Parathyroid adenoma (tissue), 2 donors: ENCODE measurements around the gene TAOK3.

ENCODE experiments used
- H2AFZ ChIP-seq: fragments of 300-600 bp; sonication (generic); one replicate; pipeline ENCODE4 v1.7.0; 2017; ENCODE audit warnings: antibody characterized with exemption, mild to moderate bottlenecking
- H3K27ac ChIP-seq: fragments of 300-600 bp; sonication (generic); one replicate; pipeline ENCODE4 v1.7.0; 2017
- H3K27me3 ChIP-seq: fragments of 300-600 bp; sonication (generic); one replicate; pipeline ENCODE4 v1.7.0; 2017; ENCODE audit warnings: low read length; ENCODE audit not compliant: control insufficient read depth, insufficient read depth
- H3K36me3 ChIP-seq: fragments of 300-600 bp; sonication (generic); one replicate; pipeline ENCODE4 v1.7.0; 2017; ENCODE audit warnings: low read length; ENCODE audit not compliant: control insufficient read depth, insufficient read depth
- H3K4me1 ChIP-seq: fragments of 300-600 bp; sonication (generic); one replicate; pipeline ENCODE4 v1.7.0; 2017; ENCODE audit warnings: control low read depth
- H3K4me2 ChIP-seq: fragments of 300-600 bp; sonication (generic); one replicate; pipeline ENCODE4 v1.7.0; 2017; ENCODE audit warnings: low read length
- H3K4me3 ChIP-seq: fragments of 300-600 bp; sonication (generic); one replicate; pipeline ENCODE4 v1.7.0; 2017; ENCODE audit warnings: low read depth, low read length
- H3K79me2 ChIP-seq: fragments of 300-600 bp; sonication (generic); one replicate; pipeline ENCODE4 v1.7.0; 2017; ENCODE audit warnings: control low read depth
- H3K9ac ChIP-seq: fragments of 300-600 bp; sonication (generic); one replicate; pipeline ENCODE4 v1.7.0; 2017; ENCODE audit warnings: mild to moderate bottlenecking
- H3K9me3 ChIP-seq: fragments of 300-600 bp; sonication (generic); one replicate; pipeline ENCODE4 v1.7.0; 2017; ENCODE audit warnings: low read length; ENCODE audit not compliant: control insufficient read depth
- TF ChIP-seq, protein P1 (sequence below): fragments of 300-600 bp; sonication (generic); IDR thresholded peaks from one replicate; pipeline ENCODE4 v1.7.0; 2017; ENCODE audit warnings: antibody characterized with exemption, mild to moderate bottlenecking
- donor health status: primary hyperparathyroidism.

Gene TAOK3

DNA sequence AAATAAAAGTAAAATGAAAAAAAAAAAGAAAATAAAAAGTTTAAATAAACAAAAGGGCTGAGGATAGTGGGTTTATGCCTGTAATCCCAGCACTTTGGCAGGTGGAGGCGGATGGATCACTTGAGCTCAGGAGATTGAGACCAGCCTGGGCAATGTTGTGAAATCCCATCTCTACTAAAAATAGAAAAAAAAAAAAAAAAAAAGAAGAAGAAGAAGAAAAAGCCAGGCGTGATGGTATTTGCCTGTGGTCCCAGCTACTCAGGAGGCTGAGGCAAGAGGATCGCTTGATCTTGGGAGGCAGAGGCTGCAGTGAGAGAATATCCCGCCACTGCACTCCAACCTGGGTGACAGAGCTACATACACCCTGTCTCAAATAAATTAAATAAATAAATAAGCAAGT is 3.9 kb downstream of the TAOK3 start:
- H3K36me3 ChIP-seq = no peaks in the 10 kb centered on the region
- H2AFZ ChIP-seq = no peak overlapping the region
- H3K4me1 ChIP-seq = peaks cover 4% of the 10 kb centered on the region
- no peak overlapping the region for H3K27ac ChIP-seq
- no peaks in the 10 kb centered on the region for H3K9me3 ChIP-seq
- TF ChIP-seq, protein P1, sequence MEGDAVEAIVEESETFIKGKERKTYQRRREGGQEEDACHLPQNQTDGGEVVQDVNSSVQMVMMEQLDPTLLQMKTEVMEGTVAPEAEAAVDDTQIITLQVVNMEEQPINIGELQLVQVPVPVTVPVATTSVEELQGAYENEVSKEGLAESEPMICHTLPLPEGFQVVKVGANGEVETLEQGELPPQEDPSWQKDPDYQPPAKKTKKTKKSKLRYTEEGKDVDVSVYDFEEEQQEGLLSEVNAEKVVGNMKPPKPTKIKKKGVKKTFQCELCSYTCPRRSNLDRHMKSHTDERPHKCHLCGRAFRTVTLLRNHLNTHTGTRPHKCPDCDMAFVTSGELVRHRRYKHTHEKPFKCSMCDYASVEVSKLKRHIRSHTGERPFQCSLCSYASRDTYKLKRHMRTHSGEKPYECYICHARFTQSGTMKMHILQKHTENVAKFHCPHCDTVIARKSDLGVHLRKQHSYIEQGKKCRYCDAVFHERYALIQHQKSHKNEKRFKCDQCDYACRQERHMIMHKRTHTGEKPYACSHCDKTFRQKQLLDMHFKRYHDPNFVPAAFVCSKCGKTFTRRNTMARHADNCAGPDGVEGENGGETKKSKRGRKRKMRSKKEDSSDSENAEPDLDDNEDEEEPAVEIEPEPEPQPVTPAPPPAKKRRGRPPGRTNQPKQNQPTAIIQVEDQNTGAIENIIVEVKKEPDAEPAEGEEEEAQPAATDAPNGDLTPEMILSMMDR = no peak
- H3K9ac ChIP-seq = no peak overlapping the region
- no peaks in the 10 kb centered on the region for H3K27me3 ChIP-seq
- no peak overlapping the region for H3K4me2 ChIP-seq
- H3K79me2 ChIP-seq = peaks cover 14% of the 10 kb centered on the region
- no peak overlapping the region for H3K4me3 ChIP-seq

DNA sequence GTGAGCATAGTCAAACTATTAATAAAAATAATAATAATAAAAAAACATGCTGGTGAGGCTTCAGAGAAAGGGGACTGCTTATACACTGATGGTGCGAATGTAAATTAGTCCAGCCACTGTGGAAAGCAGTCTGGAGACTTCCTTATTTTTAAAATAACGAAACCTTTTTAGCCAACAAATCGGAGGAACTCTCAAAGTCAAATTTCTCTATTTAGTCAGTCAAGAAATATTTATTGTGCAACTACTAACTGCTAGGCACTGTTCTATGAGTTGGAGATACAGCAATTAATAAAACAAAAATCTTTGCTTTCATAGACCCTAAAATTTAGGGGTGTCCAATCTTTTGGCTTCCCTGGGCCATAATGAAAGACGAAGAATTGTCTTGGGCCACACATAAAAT is 10.8 kb downstream of the TAOK3 start:
- peaks cover 3% of the 10 kb centered on the region for H3K4me1 ChIP-seq
- TF ChIP-seq, protein P1 = no peak
- H3K27ac ChIP-seq = no peak overlapping the region
- no peaks in the 10 kb centered on the region for H3K9me3 ChIP-seq
- no peak overlapping the region for H3K9ac ChIP-seq
- H3K4me3 ChIP-seq = no peak overlapping the region
- no peaks in the 10 kb centered on the region for H3K27me3 ChIP-seq
- H3K36me3 ChIP-seq = no peaks in the 10 kb centered on the region
- H2AFZ ChIP-seq = no peak overlapping the region
- peaks cover 2% of the 10 kb centered on the region for H3K79me2 ChIP-seq
- H3K4me2 ChIP-seq = no peak overlapping the region

DNA sequence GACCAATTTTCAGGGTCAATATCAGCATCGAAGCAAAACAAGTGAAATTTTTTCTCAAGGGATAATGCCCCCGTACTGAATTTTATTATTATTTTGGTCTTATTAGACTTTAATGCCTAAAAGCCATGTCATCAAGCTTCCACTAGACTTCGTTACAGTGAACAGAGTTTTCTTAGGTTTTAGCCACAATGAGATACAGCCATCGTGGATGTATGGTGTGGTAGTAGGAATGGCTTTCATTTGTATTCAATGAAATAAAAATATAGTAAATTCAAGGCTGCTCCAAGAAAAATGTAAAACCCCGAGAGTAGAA is 11.7 kb downstream of the TAOK3 start:
- Histone ChIP-seq H2AFZ (no peak overlapping the region), H3K36me3 (no peaks in the 10 kb centered on the region), H3K4me2 (no peak overlapping the region), H3K27ac (no peak overlapping the region), H3K4me3 (no peak overlapping the region), H3K4me1 (peaks cover 3% of the 10 kb centered on the region), H3K9ac (no peak overlapping the region), H3K79me2 (peaks cover 2% of the 10 kb centered on the region), H3K27me3 (no peaks in the 10 kb centered on the region), H3K9me3 (no peaks in the 10 kb centered on the region)
- TF ChIP-seq, protein P1 = no peak

DNA sequence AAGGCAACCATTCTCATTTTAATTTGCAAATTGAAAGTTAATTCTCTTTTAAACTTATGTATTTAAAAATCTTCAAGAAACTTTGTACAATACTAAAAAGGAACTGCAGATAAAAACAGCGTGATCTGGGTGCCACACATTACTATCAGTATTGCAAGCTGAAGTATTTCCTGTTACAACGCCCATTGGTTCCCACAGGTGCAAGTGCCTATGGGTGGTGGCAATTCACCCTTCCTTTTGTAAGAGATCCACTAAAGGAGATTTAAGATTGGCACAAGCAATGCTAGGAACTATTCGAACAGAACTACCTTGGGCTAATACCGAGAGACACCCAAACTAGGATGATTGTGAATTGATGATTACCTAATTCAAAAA is 13.2 kb downstream of the TAOK3 start:
- H3K9ac ChIP-seq = no peak overlapping the region
- no peak overlapping the region for H3K27ac ChIP-seq
- peaks cover 3% of the 10 kb centered on the region for H3K4me1 ChIP-seq
- no peak overlapping the region for H3K4me3 ChIP-seq
- H3K36me3 ChIP-seq = no peaks in the 10 kb centered on the region
- H2AFZ ChIP-seq = no peak overlapping the region
- TF ChIP-seq, protein P1 = no peak
- no peaks in the 10 kb centered on the region for H3K9me3 ChIP-seq
- no peak overlapping the region for H3K4me2 ChIP-seq
- peaks cover 5% of the 10 kb centered on the region for H3K79me2 ChIP-seq
- H3K27me3 ChIP-seq = no peaks in the 10 kb centered on the region

DNA sequence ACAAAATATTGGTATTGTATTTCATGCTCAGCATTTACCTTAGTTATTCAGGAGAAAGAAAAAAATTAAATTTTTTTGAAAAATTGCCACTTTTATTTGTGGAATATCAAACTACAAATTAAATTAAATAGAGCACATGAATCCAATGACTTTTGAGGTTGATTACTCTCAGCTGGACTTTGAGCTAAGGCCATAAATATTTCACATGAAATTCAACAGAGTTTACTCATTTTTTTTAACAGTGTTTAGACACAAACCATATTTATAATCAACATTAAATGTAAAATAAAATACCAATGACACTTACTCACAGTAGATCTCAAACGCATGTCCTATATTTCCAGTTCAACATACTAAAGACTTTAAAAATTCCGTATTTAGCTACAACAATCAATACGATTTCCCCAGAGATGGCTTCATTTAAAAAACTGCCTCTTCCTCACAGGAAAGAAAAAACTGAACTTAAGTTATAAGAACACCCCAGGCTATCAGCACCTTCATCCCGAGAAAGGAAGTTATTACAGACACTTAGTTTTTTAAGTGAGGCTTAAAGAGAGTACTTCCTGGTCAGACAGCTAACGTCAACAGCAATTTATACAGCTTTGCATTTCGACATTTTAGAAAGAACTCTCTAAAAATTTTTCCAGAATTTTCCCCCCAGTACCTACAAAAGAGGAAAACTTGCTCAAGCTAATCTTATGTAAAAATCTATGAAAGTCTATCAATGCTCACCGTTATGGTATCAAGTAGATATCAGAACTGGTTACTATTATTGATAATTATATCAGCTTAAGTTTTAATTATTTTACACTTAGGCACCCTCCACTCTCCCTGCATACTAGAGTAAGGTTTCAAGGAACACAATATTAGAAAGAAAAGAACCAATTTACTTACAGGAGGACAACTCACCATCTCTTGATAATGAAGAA is 13.8 kb downstream of the TAOK3 start:
- no peak overlapping the region for H3K4me2 ChIP-seq
- no peak overlapping the region for H3K4me3 ChIP-seq
- H3K36me3 ChIP-seq = no peaks in the 10 kb centered on the region
- no peak overlapping the region for H2AFZ ChIP-seq
- H3K9ac ChIP-seq = no peak overlapping the region
- H3K27ac ChIP-seq = no peak overlapping the region
- H3K27me3 ChIP-seq = no peaks in the 10 kb centered on the region
- peaks cover 3% of the 10 kb centered on the region for H3K4me1 ChIP-seq
- peaks cover 10% of the 10 kb centered on the region for H3K79me2 ChIP-seq
- TF ChIP-seq, protein P1 = no peak
- no peaks in the 10 kb centered on the region for H3K9me3 ChIP-seq
